DND-41 (cell line): ENCODE data around the gene CACNA2D1.

ENCODE experiments used
- EZH2 ChIP-seq: IDR thresholded peaks from 3 replicates; pipeline ENCODE4 v1.6.1; 2012; ENCODE audit warnings: borderline replicate concordance, low read depth, mild to moderate bottlenecking, moderate library complexity, low read length, inconsistent platforms; ENCODE audit not compliant: severe bottlenecking
- TF ChIP-seq, protein P1 (sequence below): IDR thresholded peaks from 2 replicates; pipeline ENCODE4 v1.5.1; 2012; ENCODE audit warnings: borderline replicate concordance, low read length, moderate library complexity, mild to moderate bottlenecking; ENCODE audit not compliant: poor library complexity, severe bottlenecking; ENCODE audit errors: extremely low read depth

- TF ChIP-seq, protein P1, sequence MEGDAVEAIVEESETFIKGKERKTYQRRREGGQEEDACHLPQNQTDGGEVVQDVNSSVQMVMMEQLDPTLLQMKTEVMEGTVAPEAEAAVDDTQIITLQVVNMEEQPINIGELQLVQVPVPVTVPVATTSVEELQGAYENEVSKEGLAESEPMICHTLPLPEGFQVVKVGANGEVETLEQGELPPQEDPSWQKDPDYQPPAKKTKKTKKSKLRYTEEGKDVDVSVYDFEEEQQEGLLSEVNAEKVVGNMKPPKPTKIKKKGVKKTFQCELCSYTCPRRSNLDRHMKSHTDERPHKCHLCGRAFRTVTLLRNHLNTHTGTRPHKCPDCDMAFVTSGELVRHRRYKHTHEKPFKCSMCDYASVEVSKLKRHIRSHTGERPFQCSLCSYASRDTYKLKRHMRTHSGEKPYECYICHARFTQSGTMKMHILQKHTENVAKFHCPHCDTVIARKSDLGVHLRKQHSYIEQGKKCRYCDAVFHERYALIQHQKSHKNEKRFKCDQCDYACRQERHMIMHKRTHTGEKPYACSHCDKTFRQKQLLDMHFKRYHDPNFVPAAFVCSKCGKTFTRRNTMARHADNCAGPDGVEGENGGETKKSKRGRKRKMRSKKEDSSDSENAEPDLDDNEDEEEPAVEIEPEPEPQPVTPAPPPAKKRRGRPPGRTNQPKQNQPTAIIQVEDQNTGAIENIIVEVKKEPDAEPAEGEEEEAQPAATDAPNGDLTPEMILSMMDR = no peak
- TF ChIP-seq EZH2 = no peak
These were observed 103.6 kb downstream of the CACNA2D1 start for GRCh38 chr7:82339958-82340357.
